ENCODE results near the gene CENPH. TPM values are rescaled to one million over a fixed set of nuclear protein-coding genes. Genes with fewer than 3 reads are reported as not detected.

CENPH gene
- total and polyA plus RNA-seq, 2 of the 8 experiments (the other 6 are each of a cell fraction or from before 2014, with no cell fraction given): 69.0 to 82.8 TPM

DNA sequence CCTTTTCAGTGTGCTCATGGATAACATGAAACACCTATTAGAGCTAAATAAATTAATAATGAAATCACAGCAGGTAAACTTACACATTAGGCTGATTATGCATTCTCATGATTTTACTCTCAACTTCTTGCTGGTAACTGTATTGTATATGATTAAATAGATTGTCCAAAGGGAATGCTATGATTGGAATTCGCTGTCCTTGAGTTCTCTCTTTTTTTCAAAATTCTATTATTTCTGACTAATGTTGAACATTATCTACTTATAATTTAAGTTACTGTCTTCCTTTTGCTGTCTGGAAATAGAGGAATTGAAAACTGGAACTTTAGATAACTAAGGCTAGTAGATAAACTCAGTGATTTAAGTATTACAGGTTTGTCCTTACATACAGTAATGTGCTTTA lies 13.1 kb downstream of the CENPH start:
- Histone ChIP-seq H3K27ac (ENCODE audit: low read depth, low read length) (no peak overlapping the region), H3K79me2 (ENCODE audit: control insufficient read depth in 1 of 2, insufficient read depth in 2 of 2, low read length in 2 of 2) (no peaks in the 10 kb centered on the region), H3K18ac (ENCODE audit: extremely low read depth, low read length) (no peak overlapping the region), H2BK15ac (ENCODE audit: low read length) (no peak overlapping the region), H4K20me1 (replicated peaks in 1 of 2; ENCODE audit: control insufficient read depth in 1 of 2, insufficient read depth in 2 of 2, low read length in 2 of 2) (no peaks in the 10 kb centered on the region), H3K4ac (replicated peaks; ENCODE audit: insufficient read length, low read depth, low read length) (no peak overlapping the region), H3K23ac (ENCODE audit: insufficient read length) (no peak overlapping the region), H2BK5ac (ENCODE audit: low read depth, low read length) (no peak overlapping the region), H2AK5ac (ENCODE audit: low read depth, low read length) (no peak overlapping the region), H2BK20ac (ENCODE audit: low read length) (no peak overlapping the region), H3K23me2 (ENCODE audit: low read depth, low read length) (no peaks in the 10 kb centered on the region; the same call in 1 of the 2 replicates), H3K9me3 (ENCODE audit: insufficient read depth in 2 of 2, low read depth in 1 of 2, low read length in 1 of 2) (no peaks in the 10 kb centered on the region), H3K14ac (ENCODE audit: insufficient read length) (no peak overlapping the region), H3K36me3 (ENCODE audit: control insufficient read depth in 2 of 4, insufficient read depth in 4 of 4, low read length in 3 of 4) (peaks cover 10 to 68% (median 42%) of the 10 kb centered on the region in 4 experiments; a peak in 7 of 8 replicates), H3K27me3 (replicated peaks in 1 of 4; ENCODE audit: control insufficient read depth in 3 of 4, extremely low read depth in 1 of 4, insufficient read depth in 3 of 4, low read length in 3 of 4) (no peaks in the 10 kb centered on the region), H2BK12ac (ENCODE audit: low read depth, low read length) (no peak overlapping the region), H3K4me3 (ENCODE audit: extremely low read depth in 1 of 4, insufficient read depth in 2 of 4, low read depth in 3 of 4, low read length in 4 of 4) (no peak overlapping the region), H4K8ac (ENCODE audit: extremely low read depth, insufficient read depth, low read length) (no peak overlapping the region), H3K9ac (replicated peaks in 1 of 4; ENCODE audit: extremely low read depth in 1 of 4, low read depth in 3 of 4, low read length in 3 of 4) (no peak overlapping the region), H2BK120ac (replicated peaks; ENCODE audit: low read depth, low read length) (no peak overlapping the region), H4K91ac (replicated peaks; ENCODE audit: insufficient read length, low read length) (no peak overlapping the region), H2AFZ (ENCODE audit: low read length) (no peak overlapping the region), H3K4me1 (replicated peaks in 1 of 4; ENCODE audit: control insufficient read depth in 3 of 4, insufficient read depth in 4 of 4, low read length in 3 of 4) (no peaks in the 10 kb centered on the region), H3K79me1 (ENCODE audit: low read depth, low read length) (no peaks in the 10 kb centered on the region), H4K5ac (ENCODE audit: insufficient read length, low read depth, low read length) (no peak overlapping the region), H3K4me2 (ENCODE audit: insufficient read depth in 1 of 2, low read depth in 2 of 2, low read length in 2 of 2) (no peak overlapping the region), H3K56ac (replicated peaks; ENCODE audit: insufficient read length, low read depth, low read length) (no peak overlapping the region)
- ChIA-PET CTCF (ENCODE audit: partially characterized antibody) (no interaction called here), POLR2A (ENCODE audit: partially characterized antibody) (interaction anchor here (0.8 to 8.1 kb wide), 4 partner anchors 9 to 29 kb away, joined by 3 to 73 read pairs (median 20); partner anchors contain the start of gene CENPH)
- 76% methylated on average over 1 of the region's 1 CpG; no CpG with 5 or more reads in 1 of the 2 experiments for WGBS, 2 experiments (ENCODE audit: extremely low coverage in 1 of 2, insufficient coverage in 1 of 2, insufficient read length in 1 of 2, insufficient replicate concordance in 2 of 2, low coverage in 1 of 2, low lambda C conversion rate in 2 of 2, missing lambda C conversion rate in 1 of 2)
- DNase-seq (ENCODE audit: low read depth in 1 of 2, low spot score in 2 of 2) (no peak), FAIRE-seq (no peak)
- TF ChIP-seq CTBP2 (IDR thresholded peaks at IDR 0.05; ENCODE audit: borderline replicate concordance, insufficient read depth, insufficient read length, low read length): no peak
- TF ChIP-seq BCL11A (IDR thresholded peaks at IDR 0.05; ENCODE audit: low read depth in 2 of 2, low read length in 2 of 2): no peak
- no peak for TF ChIP-seq SIX5 (IDR thresholded peaks at IDR 0.05; ENCODE audit: low read depth, low read length)
- TF ChIP-seq POLR2AphosphoS5 (IDR thresholded peaks at IDR 0.05; ENCODE audit: low read depth, low read length): no peak
- no peak for TF ChIP-seq EGR1 (IDR thresholded peaks at IDR 0.05; ENCODE audit: borderline replicate concordance, low read depth, low read length)
- TF ChIP-seq CHD1 (IDR thresholded peaks at IDR 0.05; ENCODE audit: low read depth, low read length): no peak
- no peak for TF ChIP-seq GTF2F1 (IDR thresholded peaks at IDR 0.05; ENCODE audit: borderline replicate concordance, low read depth, low read length)
- TF ChIP-seq CREB1 (IDR thresholded peaks at IDR 0.05): no peak
- no peak for TF ChIP-seq KDM5A (IDR thresholded peaks at IDR 0.05; ENCODE audit: low read length)
- no peak for TF ChIP-seq GABPA (IDR thresholded peaks at IDR 0.05; ENCODE audit: borderline replicate concordance, insufficient read depth, low read length)
- TF ChIP-seq CHD2 (IDR thresholded peaks at IDR 0.05; ENCODE audit: low read length): no peak
- no peak for TF ChIP-seq JUN (IDR thresholded peaks at IDR 0.05; ENCODE audit: low read depth, low read length)
- TF ChIP-seq, protein P1, sequence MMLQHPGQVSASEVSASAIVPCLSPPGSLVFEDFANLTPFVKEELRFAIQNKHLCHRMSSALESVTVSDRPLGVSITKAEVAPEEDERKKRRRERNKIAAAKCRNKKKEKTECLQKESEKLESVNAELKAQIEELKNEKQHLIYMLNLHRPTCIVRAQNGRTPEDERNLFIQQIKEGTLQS (IDR thresholded peaks at IDR 0.05; ENCODE audit: insufficient read depth, low read depth, low read length): no peak
- no peak for TF ChIP-seq CBX5 (IDR thresholded peaks at IDR 0.05; ENCODE audit: low read depth, low read length)
- no peak for TF ChIP-seq BACH1 (IDR thresholded peaks at IDR 0.05; ENCODE audit: low read length)

Measured in H1 (cell line).